Smooth muscle cell (in vitro differentiated cells): ENCODE results near the gene BICD1. TPM values are rescaled to one million over a fixed set of nuclear protein-coding genes. Genes with fewer than 3 reads are reported as not detected.
"Not testable (repeated sequence)": the region's sequence is repeated elsewhere in the genome, so short reads cannot be mapped to it uniquely, and the experiment has no call there.

Source experiments
- DNase-seq: peaks from one replicate; lab custom pipeline; 2025; ENCODE audit not compliant: unreplicated experiment; lab: John Stamatoyannopoulos, UW
- H2AFZ ChIP-seq: fragments of 200-600 bp; sonication (generic); 2 replicates; pipeline ENCODE4 v1.6.0; 2016; ENCODE audit warnings: antibody characterized with exemption, low read depth, mild to moderate bottlenecking
- H3F3A ChIP-seq: fragments of 200-600 bp; sonication (generic); 2 replicates; pipeline ENCODE4 v1.6.0; 2017; ENCODE audit warnings: antibody characterized with exemption, low read depth
- H3K27ac ChIP-seq: fragments of 200-600 bp; sonication (generic); 2 replicates; pipeline ENCODE4 v1.5.1; 2016; ENCODE audit warnings: low read depth, mild to moderate bottlenecking
- H3K27me3 ChIP-seq: fragments of 200-600 bp; sonication (generic); 2 replicates; pipeline ENCODE4 v1.6.1; 2016; ENCODE audit warnings: low read depth, mild to moderate bottlenecking
- H3K36me3 ChIP-seq: fragments of 200-600 bp; sonication (generic); 2 replicates; pipeline ENCODE4 v1.5.1; 2016; ENCODE audit warnings: low read depth
- H3K4me1 ChIP-seq: fragments of 200-600 bp; sonication (generic); 2 replicates; pipeline ENCODE4 v1.5.1; 2016; ENCODE audit warnings: low read depth
- H3K4me2 ChIP-seq: fragments of 200-600 bp; sonication (generic); 2 replicates; pipeline ENCODE4 v1.6.0; 2016; ENCODE audit warnings: mild to moderate bottlenecking
- H3K4me3 ChIP-seq: fragments of 200-600 bp; sonication (generic); 2 replicates; pipeline ENCODE4 v1.5.1; 2016; ENCODE audit warnings: mild to moderate bottlenecking
- H3K79me2 ChIP-seq: fragments of 200-600 bp; sonication (generic); 2 replicates; pipeline ENCODE4 v1.6.0; 2016; ENCODE audit warnings: low read depth, mild to moderate bottlenecking
- H3K9ac ChIP-seq: fragments of 200-600 bp; sonication (generic); 2 replicates; pipeline ENCODE4 v1.6.0; 2016; ENCODE audit warnings: low read depth
- H3K9me3 ChIP-seq: fragments of 200-600 bp; sonication (generic); replicated peaks from 2 replicates; pipeline ENCODE4 v1.5.1; 2016; ENCODE audit warnings: low read depth
- H4K20me1 ChIP-seq: fragments of 200-600 bp; sonication (generic); 2 replicates; pipeline ENCODE4 v1.6.0; 2016; ENCODE audit warnings: low read depth
- WGBS: methylation state at CpG from one replicate; pipeline ENCODE4 v1.1.7; 2016; ENCODE audit warnings: low lambda C conversion rate; 5-methylcytosine and 5-hydroxymethylcytosine counted together
- polyA plus RNA-seq: library from polyadenylated mRNA; unstranded; fragments of >200 nt; fragmentation: Nextera tagmentation; extraction: Ambion mirVana; gene quantifications from 2 replicates; pipeline ENCODE4 v1.2.1, GENCODE V29; 2016
- total RNA-seq: library from RNA; depleted of rRNA; stranded (reverse); fragments of >200 nt; gene quantifications from 2 replicates; pipeline ENCODE4 v1.2.3, GENCODE V29; 2014
- TF ChIP-seq, protein P1 (sequence below): fragments of 200-600 bp; sonication (generic); IDR thresholded peaks from 2 replicates; pipeline ENCODE4 v1.5.1; 2017; ENCODE audit warnings: borderline replicate concordance, mild to moderate bottlenecking, antibody characterized with exemption; ENCODE audit not compliant: insufficient read depth, poor library complexity, severe bottlenecking

BICD1 gene
- total and polyA plus RNA-seq, 2 experiments from 2014 or later = 6.5 to 11.5 TPM

DNA sequence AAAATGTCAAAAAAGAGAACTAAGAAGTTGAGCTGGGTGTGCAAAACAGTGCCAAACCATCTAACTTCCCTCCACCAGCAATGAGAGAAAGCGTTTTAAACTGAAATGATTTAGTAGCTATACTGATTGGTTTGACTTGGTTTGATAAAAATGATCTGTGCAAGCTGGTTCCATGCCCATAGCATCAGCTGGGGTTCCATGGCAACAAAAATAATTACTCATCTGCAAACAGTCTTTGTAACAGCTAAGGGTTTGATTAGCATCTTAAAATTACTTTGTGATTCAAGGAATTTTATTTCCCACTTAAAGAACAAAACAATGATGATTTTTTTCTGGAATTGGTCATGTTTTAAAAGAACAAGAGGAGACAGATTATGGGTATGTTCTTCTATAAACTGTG lies 15.0 kb upstream of the BICD1 start:
- Histone ChIP-seq H3K9ac (no peak overlapping the region), H3K79me2 (no peaks in the 10 kb centered on the region), H3K9me3 (no peaks in the 10 kb centered on the region), H2AFZ (no peak overlapping the region), H3K4me1 (peaks cover 6% of the 10 kb centered on the region), H3K27ac (no peak overlapping the region), H3K36me3 (no peaks in the 10 kb centered on the region), H3F3A (no peaks in the 10 kb centered on the region), H3K27me3 (no peaks in the 10 kb centered on the region), H4K20me1 (no peaks in the 10 kb centered on the region), H3K4me3 (no peak overlapping the region), H3K4me2 (no peak overlapping the region)
- WGBS = 100% methylated on average over 1 of the region's 1 CpG
- TF ChIP-seq, protein P1, sequence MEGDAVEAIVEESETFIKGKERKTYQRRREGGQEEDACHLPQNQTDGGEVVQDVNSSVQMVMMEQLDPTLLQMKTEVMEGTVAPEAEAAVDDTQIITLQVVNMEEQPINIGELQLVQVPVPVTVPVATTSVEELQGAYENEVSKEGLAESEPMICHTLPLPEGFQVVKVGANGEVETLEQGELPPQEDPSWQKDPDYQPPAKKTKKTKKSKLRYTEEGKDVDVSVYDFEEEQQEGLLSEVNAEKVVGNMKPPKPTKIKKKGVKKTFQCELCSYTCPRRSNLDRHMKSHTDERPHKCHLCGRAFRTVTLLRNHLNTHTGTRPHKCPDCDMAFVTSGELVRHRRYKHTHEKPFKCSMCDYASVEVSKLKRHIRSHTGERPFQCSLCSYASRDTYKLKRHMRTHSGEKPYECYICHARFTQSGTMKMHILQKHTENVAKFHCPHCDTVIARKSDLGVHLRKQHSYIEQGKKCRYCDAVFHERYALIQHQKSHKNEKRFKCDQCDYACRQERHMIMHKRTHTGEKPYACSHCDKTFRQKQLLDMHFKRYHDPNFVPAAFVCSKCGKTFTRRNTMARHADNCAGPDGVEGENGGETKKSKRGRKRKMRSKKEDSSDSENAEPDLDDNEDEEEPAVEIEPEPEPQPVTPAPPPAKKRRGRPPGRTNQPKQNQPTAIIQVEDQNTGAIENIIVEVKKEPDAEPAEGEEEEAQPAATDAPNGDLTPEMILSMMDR = no peak
- DNase-seq = no peak

DNA sequence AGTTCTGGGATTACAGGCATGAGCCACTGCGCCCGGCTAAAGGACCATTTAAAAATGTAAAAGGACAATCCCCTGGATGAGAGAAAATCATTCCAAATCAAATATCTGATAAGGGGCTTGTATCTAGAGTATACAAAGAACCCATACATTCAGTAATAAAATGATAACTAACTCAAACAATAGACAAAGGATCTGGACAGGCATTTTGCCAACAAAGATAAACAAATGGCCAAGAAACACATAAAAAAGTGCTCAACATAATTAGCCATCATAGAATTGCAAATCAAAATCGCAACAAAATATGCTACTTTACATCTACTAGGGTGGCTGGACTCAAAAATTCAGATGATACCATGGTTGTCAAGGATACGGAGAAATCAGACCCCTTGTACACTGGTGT lies 8.5 kb upstream of the BICD1 start:
- TF ChIP-seq, protein P1 = no peak
- no peak for DNase-seq
- H3K4me3 ChIP-seq = no peak overlapping the region
- H3K4me1 ChIP-seq = no peaks in the 10 kb centered on the region
- no peaks in the 10 kb centered on the region for H3K9me3 ChIP-seq
- H3K27me3 ChIP-seq = no peaks in the 10 kb centered on the region
- no peaks in the 10 kb centered on the region for H3K36me3 ChIP-seq
- H3K79me2 ChIP-seq = no peaks in the 10 kb centered on the region
- no peak overlapping the region for H3K27ac ChIP-seq
- H2AFZ ChIP-seq = no peak overlapping the region
- H3F3A ChIP-seq = no peaks in the 10 kb centered on the region
- H3K9ac ChIP-seq = no peak overlapping the region
- H3K4me2 ChIP-seq = no peak overlapping the region
- no peaks in the 10 kb centered on the region for H4K20me1 ChIP-seq
- WGBS = 90% methylated on average over 4 of the region's 4 CpGs

DNA sequence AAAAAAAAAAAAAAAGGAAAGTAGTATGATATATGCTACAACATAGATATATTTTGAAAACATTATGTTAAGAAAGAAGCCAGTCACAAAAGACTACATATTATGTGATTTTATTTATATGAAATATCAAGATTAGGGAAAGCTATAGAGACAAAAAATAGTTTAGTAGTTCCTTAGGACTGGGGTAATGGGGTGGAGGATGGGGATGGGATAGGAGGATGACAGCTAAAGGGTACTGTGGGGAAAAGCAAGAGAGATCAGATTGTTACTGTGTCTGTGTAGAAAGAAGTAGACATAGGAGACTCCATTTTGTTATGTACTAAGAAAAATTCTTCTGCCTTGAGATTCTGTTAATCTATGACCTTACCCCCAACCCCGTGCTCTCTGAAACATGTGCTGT lies 7.4 kb upstream of the BICD1 start:
- WGBS = no CpG with 5 or more reads among the region's 1 CpG
- not testable (repeated sequence) for H3K9me3 ChIP-seq, H3K27ac ChIP-seq, H3K27me3 ChIP-seq, H3K9ac ChIP-seq, H3K4me2 ChIP-seq, H2AFZ ChIP-seq, DNase-seq, H3F3A ChIP-seq, H4K20me1 ChIP-seq, H3K4me1 ChIP-seq, H3K4me3 ChIP-seq, H3K79me2 ChIP-seq, H3K36me3 ChIP-seq

DNA sequence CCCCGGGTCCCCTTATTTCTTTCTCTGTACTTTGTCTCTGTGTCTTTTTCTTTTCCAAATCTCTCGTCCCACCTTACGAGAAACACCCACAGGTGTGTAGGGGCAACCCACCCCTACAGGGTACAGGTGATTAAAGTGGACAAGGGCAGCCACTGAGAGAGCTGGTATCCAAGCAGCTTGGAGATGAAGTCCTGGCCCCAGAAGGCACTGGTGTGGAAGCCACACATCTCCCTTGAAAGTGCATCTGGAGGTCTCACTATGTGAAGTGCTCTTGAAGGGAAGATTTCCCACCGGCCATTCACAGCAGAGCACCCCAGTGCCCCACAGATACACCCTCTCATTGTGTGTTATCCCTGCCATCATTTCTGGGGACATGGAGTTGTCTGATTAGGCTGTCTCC lies 6.3 kb upstream of the BICD1 start:
- H3F3A ChIP-seq = no peaks in the 10 kb centered on the region
- no peaks in the 10 kb centered on the region for H4K20me1 ChIP-seq
- H3K79me2 ChIP-seq = no peaks in the 10 kb centered on the region
- TF ChIP-seq, protein P1 = no peak
- H3K27ac ChIP-seq = no peak overlapping the region
- H3K4me2 ChIP-seq = no peak overlapping the region
- H3K9ac ChIP-seq = no peak overlapping the region
- no peaks in the 10 kb centered on the region for H3K4me1 ChIP-seq
- DNase-seq = no peak
- H3K4me3 ChIP-seq = no peak overlapping the region
- H3K36me3 ChIP-seq = no peaks in the 10 kb centered on the region
- no peak overlapping the region for H2AFZ ChIP-seq
- no peaks in the 10 kb centered on the region for H3K27me3 ChIP-seq
- WGBS = 95% methylated on average over 3 of the region's 4 CpGs
- H3K9me3 ChIP-seq = no peaks in the 10 kb centered on the region
